DMS53 treated with DMSO at 0.1 percent for 48 hours (cell line): ENCODE data around the gene MED12.

Experiments
- DNase-seq: peaks from one replicate; lab custom pipeline; 2025; ENCODE audit not compliant: unreplicated experiment; lab: John Stamatoyannopoulos, UW

The MED12 gene

DNA sequence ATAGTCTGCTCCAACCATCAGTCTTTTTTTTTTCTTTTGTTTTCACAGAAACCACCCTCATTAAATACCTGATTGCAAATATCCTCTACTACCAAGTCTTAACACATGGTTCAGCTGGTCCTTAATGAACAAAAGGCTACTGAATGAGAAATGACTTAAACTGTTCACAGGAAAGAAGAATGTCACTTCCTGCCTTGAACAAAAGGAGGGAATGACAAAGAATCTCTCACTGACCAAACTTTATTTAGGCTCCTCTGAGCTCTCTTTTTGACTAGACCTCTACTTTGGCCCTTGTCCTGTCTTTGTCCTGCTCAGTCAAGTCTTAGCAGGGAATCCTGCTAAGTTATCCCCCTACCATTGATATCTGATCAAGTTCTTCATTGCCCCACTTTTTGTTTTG is 72.9 kb downstream of the MED12 start:
- DNase-seq: no peak
